ENCODE results near the gene SMCP.

DNA sequence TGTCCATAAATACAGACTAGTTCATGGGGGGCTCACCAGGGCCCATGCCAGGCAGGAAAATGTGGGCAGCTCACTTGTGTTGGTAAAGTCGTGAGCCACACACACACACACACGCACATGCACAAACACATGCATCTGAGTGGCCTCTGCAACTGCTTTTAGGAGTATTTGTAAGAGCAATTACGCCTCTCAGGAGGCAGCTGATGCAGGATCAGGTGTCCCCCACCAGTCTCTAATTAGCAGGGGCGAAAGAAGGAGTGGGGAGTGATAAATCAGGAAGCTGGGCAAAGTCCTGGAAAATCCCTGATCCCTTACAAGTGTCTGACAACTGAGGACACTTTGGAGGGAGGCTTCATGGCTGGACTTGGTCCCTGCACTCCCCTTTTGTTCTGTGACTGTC is 24.5 kb downstream of the SMCP start:
- TF ChIP-seq, protein P1, sequence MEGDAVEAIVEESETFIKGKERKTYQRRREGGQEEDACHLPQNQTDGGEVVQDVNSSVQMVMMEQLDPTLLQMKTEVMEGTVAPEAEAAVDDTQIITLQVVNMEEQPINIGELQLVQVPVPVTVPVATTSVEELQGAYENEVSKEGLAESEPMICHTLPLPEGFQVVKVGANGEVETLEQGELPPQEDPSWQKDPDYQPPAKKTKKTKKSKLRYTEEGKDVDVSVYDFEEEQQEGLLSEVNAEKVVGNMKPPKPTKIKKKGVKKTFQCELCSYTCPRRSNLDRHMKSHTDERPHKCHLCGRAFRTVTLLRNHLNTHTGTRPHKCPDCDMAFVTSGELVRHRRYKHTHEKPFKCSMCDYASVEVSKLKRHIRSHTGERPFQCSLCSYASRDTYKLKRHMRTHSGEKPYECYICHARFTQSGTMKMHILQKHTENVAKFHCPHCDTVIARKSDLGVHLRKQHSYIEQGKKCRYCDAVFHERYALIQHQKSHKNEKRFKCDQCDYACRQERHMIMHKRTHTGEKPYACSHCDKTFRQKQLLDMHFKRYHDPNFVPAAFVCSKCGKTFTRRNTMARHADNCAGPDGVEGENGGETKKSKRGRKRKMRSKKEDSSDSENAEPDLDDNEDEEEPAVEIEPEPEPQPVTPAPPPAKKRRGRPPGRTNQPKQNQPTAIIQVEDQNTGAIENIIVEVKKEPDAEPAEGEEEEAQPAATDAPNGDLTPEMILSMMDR (IDR thresholded peaks at IDR 0.05), result no peak
- TF ChIP-seq POLR2A (IDR thresholded peaks at IDR 0.05), result no peak
